ENCODE results near the gene SH3BP5.

DNA sequence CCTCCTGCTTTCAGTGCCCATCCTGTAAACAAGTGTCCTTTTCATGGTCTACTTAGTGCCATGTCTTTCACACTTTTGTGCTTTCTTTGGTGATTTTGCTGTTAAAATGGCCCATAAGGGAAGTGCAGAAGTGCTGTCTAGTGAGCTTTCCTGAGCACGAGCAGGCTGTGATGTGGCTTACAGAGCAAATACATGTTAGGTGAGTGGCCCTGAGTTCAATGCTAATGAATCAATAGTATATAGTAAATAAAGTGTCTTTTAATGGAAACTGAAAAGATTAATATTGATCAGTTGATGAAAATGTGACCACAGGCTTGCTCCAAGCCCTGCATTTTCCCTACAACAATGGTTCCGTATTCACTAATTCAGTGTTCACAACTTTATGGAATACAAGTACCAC, 5.7 kb downstream of the SH3BP5 start:
- TF ChIP-seq, protein P1, sequence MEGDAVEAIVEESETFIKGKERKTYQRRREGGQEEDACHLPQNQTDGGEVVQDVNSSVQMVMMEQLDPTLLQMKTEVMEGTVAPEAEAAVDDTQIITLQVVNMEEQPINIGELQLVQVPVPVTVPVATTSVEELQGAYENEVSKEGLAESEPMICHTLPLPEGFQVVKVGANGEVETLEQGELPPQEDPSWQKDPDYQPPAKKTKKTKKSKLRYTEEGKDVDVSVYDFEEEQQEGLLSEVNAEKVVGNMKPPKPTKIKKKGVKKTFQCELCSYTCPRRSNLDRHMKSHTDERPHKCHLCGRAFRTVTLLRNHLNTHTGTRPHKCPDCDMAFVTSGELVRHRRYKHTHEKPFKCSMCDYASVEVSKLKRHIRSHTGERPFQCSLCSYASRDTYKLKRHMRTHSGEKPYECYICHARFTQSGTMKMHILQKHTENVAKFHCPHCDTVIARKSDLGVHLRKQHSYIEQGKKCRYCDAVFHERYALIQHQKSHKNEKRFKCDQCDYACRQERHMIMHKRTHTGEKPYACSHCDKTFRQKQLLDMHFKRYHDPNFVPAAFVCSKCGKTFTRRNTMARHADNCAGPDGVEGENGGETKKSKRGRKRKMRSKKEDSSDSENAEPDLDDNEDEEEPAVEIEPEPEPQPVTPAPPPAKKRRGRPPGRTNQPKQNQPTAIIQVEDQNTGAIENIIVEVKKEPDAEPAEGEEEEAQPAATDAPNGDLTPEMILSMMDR (IDR thresholded peaks at IDR 0.05; ENCODE audit: poor library complexity): no peak
- no peak for TF ChIP-seq EZH2 (IDR thresholded peaks at IDR 0.05; ENCODE audit: borderline replicate concordance)

Measured in hepatocyte (in vitro differentiated cells).